Osteocyte (in vitro differentiated cells): ENCODE data around the gene AP3B1. TPM values are rescaled to one million over a fixed set of nuclear protein-coding genes. Genes with fewer than 3 reads are reported as not detected.

Experiments used
- DNase-seq: peaks from one replicate; pipeline ENCODE4 v3.0.0; 2021; ENCODE audit warnings: mixed read lengths; ENCODE audit not compliant: unreplicated experiment; ENCODE audit errors: extremely low spot score
- H3K27ac Mint-ChIP-seq: one replicate; pipeline ENCODE4 v1.8.0; 2021; ENCODE audit warnings: mild to moderate bottlenecking, mixed read lengths; ENCODE audit not compliant: unreplicated experiment
- H3K27me3 Mint-ChIP-seq: one replicate; pipeline ENCODE4 v1.8.0; 2021; ENCODE audit warnings: mixed read lengths; ENCODE audit not compliant: unreplicated experiment
- H3K36me3 Mint-ChIP-seq: one replicate; pipeline ENCODE4 v1.8.0; 2021; ENCODE audit warnings: mixed read lengths; ENCODE audit not compliant: unreplicated experiment
- H3K4me1 Mint-ChIP-seq: one replicate; pipeline ENCODE4 v1.8.0; 2021; ENCODE audit warnings: mixed read lengths; ENCODE audit not compliant: unreplicated experiment
- H3K4me3 Mint-ChIP-seq: one replicate; pipeline ENCODE4 v1.8.0; 2021; ENCODE audit warnings: mild to moderate bottlenecking, moderate library complexity, mixed read lengths; ENCODE audit not compliant: unreplicated experiment
- H3K9me3 Mint-ChIP-seq: one replicate; pipeline ENCODE4 v1.8.0; 2021; ENCODE audit warnings: mixed read lengths; ENCODE audit not compliant: unreplicated experiment
- CTCF ChIP-seq: fragments of 200-600 bp; sonication (generic); IDR thresholded peaks from 2 replicates; pipeline ENCODE4 v1.5.0; 2021; ENCODE audit warnings: antibody characterized with exemption, mild to moderate bottlenecking, moderate library complexity
- total RNA-seq: library from RNA; stranded (reverse); gene quantifications from 2 replicates; pipeline ENCODE4 v1.2.1, GENCODE V29; 2021

Gene AP3B1
- total RNA-seq, 1 donor from 2014 or later: 57.0 TPM

DNA sequence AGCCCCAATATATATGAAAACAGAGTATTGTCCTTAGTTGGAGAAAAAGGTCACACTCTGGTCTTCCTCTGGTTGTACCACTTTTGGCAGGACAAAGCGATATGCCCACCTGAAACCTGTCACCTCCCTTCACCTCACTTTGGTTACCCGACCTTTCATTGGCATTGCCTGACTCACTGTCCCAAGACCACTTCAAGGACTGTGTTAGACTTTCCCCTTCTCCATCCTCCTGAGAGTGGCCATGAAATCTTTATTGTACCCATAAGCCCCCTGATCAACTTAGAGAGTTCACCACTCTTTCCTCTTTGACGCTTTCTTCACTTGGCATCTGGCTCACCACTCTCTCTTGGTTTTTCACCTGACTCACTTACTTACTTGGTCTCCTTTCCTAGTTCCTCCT, 32.4 kb upstream of the AP3B1 start:
- no peaks in the 10 kb centered on the region for H3K9me3 Mint-ChIP-seq
- H3K36me3 Mint-ChIP-seq: no peaks in the 10 kb centered on the region
- H3K4me1 Mint-ChIP-seq: no peaks in the 10 kb centered on the region
- H3K27ac Mint-ChIP-seq: no peak overlapping the region
- H3K4me3 Mint-ChIP-seq: no peak overlapping the region
- TF ChIP-seq CTCF: no peak
- no peak for DNase-seq
- no peaks in the 10 kb centered on the region for H3K27me3 Mint-ChIP-seq

- H3K9me3 Mint-ChIP-seq: no peaks in the 10 kb centered on the region
- H3K27ac Mint-ChIP-seq: no peak overlapping the region
- no peaks in the 10 kb centered on the region for H3K36me3 Mint-ChIP-seq
- no peak overlapping the region for H3K4me3 Mint-ChIP-seq
- no peaks in the 10 kb centered on the region for H3K4me1 Mint-ChIP-seq
- peaks cover 3% of the 10 kb centered on the region for H3K27me3 Mint-ChIP-seq
- DNase-seq: no peak
- no peak for TF ChIP-seq CTCF
Measured at GRCh38 chr5:78323241-78323640, 28.7 kb upstream of the AP3B1 start.

DNA sequence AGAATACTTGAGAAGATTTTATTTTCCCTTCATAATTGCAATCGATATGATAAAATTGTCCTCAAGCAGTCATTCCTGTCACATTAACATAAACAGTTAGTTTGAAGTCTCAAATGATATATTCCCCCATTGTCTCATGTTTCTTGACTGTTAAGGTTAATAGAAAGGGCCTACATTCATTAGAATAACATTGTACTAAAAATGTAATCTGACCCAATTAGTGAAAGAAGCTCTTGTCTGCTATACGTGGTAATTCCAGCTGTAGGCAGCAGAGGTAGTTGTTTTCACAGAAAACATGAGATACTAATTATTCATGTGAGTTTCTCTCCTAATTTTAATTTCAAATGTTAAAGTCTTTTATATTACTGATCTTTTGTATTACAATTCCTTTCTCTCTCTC, 25.9 kb upstream of the AP3B1 start:
- no peaks in the 10 kb centered on the region for H3K4me1 Mint-ChIP-seq
- TF ChIP-seq CTCF: peak; percentile 62
- H3K27me3 Mint-ChIP-seq: peaks cover 6% of the 10 kb centered on the region

GRCh38 chr5:78318337-78318736, 23.8 kb upstream of the AP3B1 start:
- Mint-ChIP-seq H3K27me3 (peaks cover 17% of the 10 kb centered on the region), H3K9me3 (peaks cover 5% of the 10 kb centered on the region)

More for the DNA sequence above, 25.9 kb upstream of the AP3B1 start:
- Mint-ChIP-seq H3K9me3 (no peaks in the 10 kb centered on the region), H3K27ac (no peak overlapping the region), H3K4me3 (no peak overlapping the region), H3K36me3 (no peaks in the 10 kb centered on the region)
- no peak for DNase-seq

GRCh38 chr5:78317515-78317914, 23.0 kb upstream of the AP3B1 start:
- H3K9me3 Mint-ChIP-seq: peaks cover 5% of the 10 kb centered on the region
- no peak for TF ChIP-seq CTCF
- H3K4me1 Mint-ChIP-seq: no peaks in the 10 kb centered on the region
- DNase-seq: no peak
- H3K36me3 Mint-ChIP-seq: no peaks in the 10 kb centered on the region
- H3K4me3 Mint-ChIP-seq: no peak overlapping the region
- peaks cover 24% of the 10 kb centered on the region for H3K27me3 Mint-ChIP-seq
- no peak overlapping the region for H3K27ac Mint-ChIP-seq

More at GRCh38 chr5:78318337-78318736, 23.8 kb upstream of the AP3B1 start:
- no peak overlapping the region for H3K27ac Mint-ChIP-seq
- no peak for TF ChIP-seq CTCF
- no peak for DNase-seq
- H3K4me1 Mint-ChIP-seq: no peaks in the 10 kb centered on the region
- H3K36me3 Mint-ChIP-seq: no peaks in the 10 kb centered on the region
- no peak overlapping the region for H3K4me3 Mint-ChIP-seq
